HG03103 (cell line): ENCODE measurements around the gene NELL2.
A peak's percentile ranks its signal among the peaks of the same experiment; 100 is the strongest.

Experiments used
- ATAC-seq: cut with Tn5 transposase; IDR thresholded peaks from one replicate; pipeline ENCODE4 v1.9.1; 2021; ENCODE audit warnings: low read depth; ENCODE audit not compliant: unreplicated experiment

NELL2 gene

GRCh38 chr12:44555454-44555853 is 320.7 kb downstream of the NELL2 start:
- no peak for ATAC-seq

GRCh38 chr12:44551631-44552030 is 324.5 kb downstream of the NELL2 start:
- ATAC-seq: no peak

- ATAC-seq: no peak
These were observed 325.7 kb downstream of the NELL2 start for GRCh38 chr12:44550377-44550776.

- no peak for ATAC-seq
These were observed 330.1 kb downstream of the NELL2 start for GRCh38 chr12:44546060-44546459.

GRCh38 chr12:44544018-44544417 is 332.1 kb downstream of the NELL2 start:
- peak; percentile 63 for ATAC-seq

GRCh38 chr12:44542716-44543115 is 333.4 kb downstream of the NELL2 start:
- no peak for ATAC-seq

GRCh38 chr12:44537354-44537753 is 338.8 kb downstream of the NELL2 start:
- ATAC-seq: no peak

- ATAC-seq: no peak
These were observed 343.2 kb downstream of the NELL2 start for GRCh38 chr12:44532940-44533339.

GRCh38 chr12:44531320-44531971 is 344.7 kb downstream of the NELL2 start:
- no peak for ATAC-seq

- ATAC-seq: no peak
These were observed 349.4 kb downstream of the NELL2 start for GRCh38 chr12:44526655-44527182.

- no peak for ATAC-seq
These were observed 350.1 kb downstream of the NELL2 start for GRCh38 chr12:44525806-44526654.

- no peak for ATAC-seq
These were observed 352.3 kb downstream of the NELL2 start for GRCh38 chr12:44523828-44524227.

GRCh38 chr12:44521702-44522101 is 354.4 kb downstream of the NELL2 start:
- no peak for ATAC-seq

GRCh38 chr12:44519931-44520330 is 356.2 kb downstream of the NELL2 start:
- ATAC-seq: no peak

GRCh38 chr12:44511289-44511688 is 364.8 kb downstream of the NELL2 start:
- ATAC-seq: no peak

GRCh38 chr12:44510510-44510909 is 365.6 kb downstream of the NELL2 start:
- ATAC-seq: no peak

GRCh38 chr12:44510076-44510475 is 366.0 kb downstream of the NELL2 start:
- ATAC-seq: no peak

GRCh38 chr12:44509471-44509870 is 366.6 kb downstream of the NELL2 start:
- ATAC-seq: no peak

- no peak for ATAC-seq
These were observed 368.7 kb downstream of the NELL2 start for GRCh38 chr12:44507461-44507860.

- ATAC-seq: no peak
These were observed 371.3 kb downstream of the NELL2 start for GRCh38 chr12:44504799-44505198.

GRCh38 chr12:44503329-44503728 is 372.8 kb downstream of the NELL2 start:
- no peak for ATAC-seq

- no peak for ATAC-seq
These were observed 373.4 kb downstream of the NELL2 start for GRCh38 chr12:44502681-44503080.
